Mucosa of descending colon (tissue), 3 donors: ENCODE results near the gene TDG. TPM values are rescaled to one million over a fixed set of nuclear protein-coding genes. Genes with fewer than 3 reads are reported as not detected.
"Not testable (repeated sequence)": the region's sequence is repeated elsewhere in the genome, so short reads cannot be mapped to it uniquely, and the experiment has no call there.

Experiments used
- ATAC-seq: fragments of 200-7000 bp; cut with Tn5 transposase; one replicate; pipeline ENCODE4 v1.9.1; 2020; ENCODE audit warnings: mild to moderate bottlenecking, moderate library complexity
- DNase-seq, 3 donors: peaks; one replicate each; pipeline ENCODE4 v3.0.0-alpha.2; 2020
- H3K36me3 ChIP-seq: fragments of 200-600 bp; one replicate; pipeline ENCODE4 v1.8.0; 2021; ENCODE audit warnings: low read depth, mild to moderate bottlenecking
- H3K4me1 ChIP-seq: fragments of 200-600 bp; one replicate; pipeline ENCODE4 v1.8.0; 2021; ENCODE audit warnings: low read depth, mild to moderate bottlenecking
- H3K4me3 ChIP-seq: fragments of 200-600 bp; one replicate; pipeline ENCODE4 v1.8.0; 2021; ENCODE audit warnings: mild to moderate bottlenecking
- H3K9me3 ChIP-seq: fragments of 200-600 bp; one replicate; pipeline ENCODE4 v1.8.0; 2021; ENCODE audit warnings: mild to moderate bottlenecking
- intact Hi-C, 2 donors: fragments of 100-400 bp; cut with DNase I in 1 of 2; cut with micrococcal nuclease in 1 of 2; formaldehyde crosslinking; loops; one replicate each; pipeline versions ENCODE4 v1.11.0 to v1.11.1; 2022; cut with DNase I, micrococcal nuclease
- total RNA-seq, 3 donors: library from RNA; stranded (reverse); fragmentation: NEBNext Ultra II Directional in 2 of 3; extraction: Animal tissue kit (Norgen Biotek cat#: 25700) in 2 of 3; gene quantifications; one replicate each; pipeline versions ENCODE4 v1.2.1 to v1.2.4, GENCODE V29; 2021 to 2023
- TF ChIP-seq, protein P1 (sequence below): fragments of 200-600 bp; IDR thresholded peaks from one replicate; pipeline ENCODE4 v1.8.0; 2022; ENCODE audit warnings: antibody characterized with exemption, mild to moderate bottlenecking
- donor health status: DM: no; HTN: no; CAD: no; lungs with moderate emphysema.
- donor health status: DM: no; HTN: no; CAD: no.
- donor health status: DM: no; HTN: yes; CAD: no.

Gene TDG
- total RNA-seq, 3 donors from 2014 or later: 23.5 to 29.2 (median 27.7) TPM

DNA sequence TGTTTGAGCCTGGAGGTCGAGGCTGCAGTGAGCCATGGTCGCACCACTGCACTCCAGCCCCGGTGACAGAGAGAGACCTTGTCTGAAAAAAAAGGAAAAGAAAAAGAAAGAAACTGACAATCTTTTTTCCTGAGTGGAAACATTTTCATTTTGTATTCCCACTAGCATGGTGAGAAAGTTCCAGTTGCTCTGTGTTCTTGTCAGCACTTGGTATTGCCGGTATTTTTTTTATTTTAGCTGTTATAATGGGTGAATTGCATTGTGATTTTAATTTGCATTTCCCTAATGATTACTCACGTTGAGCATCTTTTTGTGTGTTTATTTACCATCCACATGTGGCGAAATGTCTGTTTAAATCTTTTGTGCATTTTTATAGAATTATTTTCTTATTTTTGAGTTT, 58.7 kb downstream of the TDG start:
- intact Hi-C loops: no loop called here
- TF ChIP-seq, protein P1, sequence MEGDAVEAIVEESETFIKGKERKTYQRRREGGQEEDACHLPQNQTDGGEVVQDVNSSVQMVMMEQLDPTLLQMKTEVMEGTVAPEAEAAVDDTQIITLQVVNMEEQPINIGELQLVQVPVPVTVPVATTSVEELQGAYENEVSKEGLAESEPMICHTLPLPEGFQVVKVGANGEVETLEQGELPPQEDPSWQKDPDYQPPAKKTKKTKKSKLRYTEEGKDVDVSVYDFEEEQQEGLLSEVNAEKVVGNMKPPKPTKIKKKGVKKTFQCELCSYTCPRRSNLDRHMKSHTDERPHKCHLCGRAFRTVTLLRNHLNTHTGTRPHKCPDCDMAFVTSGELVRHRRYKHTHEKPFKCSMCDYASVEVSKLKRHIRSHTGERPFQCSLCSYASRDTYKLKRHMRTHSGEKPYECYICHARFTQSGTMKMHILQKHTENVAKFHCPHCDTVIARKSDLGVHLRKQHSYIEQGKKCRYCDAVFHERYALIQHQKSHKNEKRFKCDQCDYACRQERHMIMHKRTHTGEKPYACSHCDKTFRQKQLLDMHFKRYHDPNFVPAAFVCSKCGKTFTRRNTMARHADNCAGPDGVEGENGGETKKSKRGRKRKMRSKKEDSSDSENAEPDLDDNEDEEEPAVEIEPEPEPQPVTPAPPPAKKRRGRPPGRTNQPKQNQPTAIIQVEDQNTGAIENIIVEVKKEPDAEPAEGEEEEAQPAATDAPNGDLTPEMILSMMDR: no peak
- H3K36me3 ChIP-seq: no peaks in the 10 kb centered on the region
- no peak for ATAC-seq
- no peak for DNase-seq
- H3K9me3 ChIP-seq: no peaks in the 10 kb centered on the region
- H3K4me3 ChIP-seq: no peak overlapping the region
- H3K4me1 ChIP-seq: no peaks in the 10 kb centered on the region

GRCh38 chr12:104025771-104026170, 60.1 kb downstream of the TDG start:
- intact Hi-C loops: no loop called here
- no peaks in the 10 kb centered on the region for H3K4me1 ChIP-seq
- no peak overlapping the region for H3K4me3 ChIP-seq
- DNase-seq (no peak), ATAC-seq (no peak)
- no peaks in the 10 kb centered on the region for H3K9me3 ChIP-seq
- TF ChIP-seq, protein P1: no peak
- H3K36me3 ChIP-seq: no peaks in the 10 kb centered on the region

DNA sequence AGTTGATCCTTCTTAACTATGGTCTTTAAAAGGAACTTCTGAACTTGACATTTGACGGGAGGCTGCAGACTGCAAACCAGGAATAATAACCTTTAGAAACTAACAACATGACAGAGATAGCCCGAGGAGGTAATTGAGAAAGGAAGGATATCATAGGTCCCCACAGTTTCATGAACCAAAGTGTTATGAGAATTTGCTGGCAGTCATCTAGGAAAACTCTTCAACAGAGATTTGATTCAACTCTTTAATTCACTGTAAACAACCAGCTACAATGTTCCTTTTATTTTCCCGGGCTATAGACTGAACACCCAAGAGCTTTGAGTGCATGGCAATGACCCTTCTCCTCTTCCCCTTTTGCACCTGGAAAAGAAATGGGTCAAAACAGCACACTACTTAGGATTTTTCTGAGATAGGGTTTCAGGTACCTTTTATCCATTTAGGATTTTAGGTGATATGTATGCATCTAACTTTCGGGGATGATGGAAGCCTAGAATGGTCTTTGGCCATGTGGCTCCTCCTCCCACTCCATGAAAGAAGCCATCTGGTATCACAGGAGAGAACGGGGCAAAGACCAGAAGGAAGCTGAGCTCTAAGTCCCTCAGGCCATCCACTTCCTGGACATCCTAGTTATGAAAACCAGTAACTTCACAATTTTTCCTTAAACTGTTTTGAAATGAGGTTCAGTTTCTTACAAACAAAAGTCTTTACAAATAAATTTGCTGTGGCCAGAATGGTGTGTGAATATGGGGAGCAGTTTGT, 61.3 kb downstream of the TDG start:
- no peak overlapping the region for H3K4me3 ChIP-seq
- TF ChIP-seq, protein P1: no peak
- intact Hi-C loops: no loop called here
- H3K4me1 ChIP-seq: no peaks in the 10 kb centered on the region
- no peaks in the 10 kb centered on the region for H3K9me3 ChIP-seq
- no peaks in the 10 kb centered on the region for H3K36me3 ChIP-seq
- ATAC-seq (no peak), DNase-seq (no peak)

- H3K4me1 ChIP-seq, H3K9me3 ChIP-seq, H3K4me3 ChIP-seq, H3K36me3 ChIP-seq, DNase-seq, intact Hi-C loops, ATAC-seq: not testable (repeated sequence)
These were observed 64.9 kb downstream of the TDG start for GRCh38 chr12:104030596-104030995.

GRCh38 chr12:104036143-104036542, 70.5 kb downstream of the TDG start:
- intact Hi-C loops: not testable (repeated sequence)

More at GRCh38 chr12:104036143-104036542, 70.5 kb downstream of the TDG start:
- not testable (repeated sequence) for ATAC-seq, DNase-seq, H3K36me3 ChIP-seq, H3K4me1 ChIP-seq, H3K4me3 ChIP-seq, H3K9me3 ChIP-seq

Other genes with a start within 250 kb of the TDG start
- 100 to 1,000 TPM in 1 of 3 donors, 10 to 100 TPM in 2; 13.7 to 283 (median 18.0) TPM for gene NT5DC3, start 124.6 kb upstream of the TDG start, total RNA-seq
- gene HSP90B1, start 35.5 kb upstream of the TDG start, total RNA-seq: 100 to 1,000 TPM; 423 to 471 (median 461) TPM
- 10 to 100 TPM in 1 of 3 donors, 1 to 10 TPM in 2; 2.5 to 13.7 (median 4.4) TPM for gene GLT8D2, start 84.3 kb downstream of the TDG start, total RNA-seq
- 10 to 100 TPM; 13.8 to 31.9 (median 14.2) TPM for gene HCFC2, start 98.7 kb downstream of the TDG start, total RNA-seq
- gene NFYB, start 172.3 kb downstream of the TDG start, total RNA-seq: 10 to 100 TPM; 16.2 to 73.9 (median 18.9) TPM
- 100 to 1,000 TPM in 1 of 3 donors, 10 to 100 TPM in 2; 76.0 to 117 (median 77.5) TPM for gene TXNRD1, start 249.9 kb downstream of the TDG start, total RNA-seq